Stimulated activated effector memory CD8-positive, alpha-beta T cell treated with anti-CD3 and anti-CD28 coated beads, Interleukin-12 subunit alpha, Interleukin-12 subunit beta, amount 100 ng/mL, for 72 hours (primary cell): ENCODE data around the gene NNT.
"Not testable (repeated sequence)": the region's sequence is repeated elsewhere in the genome, so short reads cannot be mapped to it uniquely, and the experiment has no call there.

ENCODE experiments used
- ATAC-seq: fragments of 150-1000 bp; cut with Tn5 transposase; 2 replicates; pipeline ENCODE4 v1.10.0; 2021
- DNase-seq, 2 donors: peaks; one replicate each; pipeline ENCODE4 v3.0.0; 2021 to 2022; ENCODE audit warnings: low spot score in 2 of 2
- H3K27ac Mint-ChIP-seq: one replicate; pipeline ENCODE4 v1.8.0; 2022; ENCODE audit warnings: mild to moderate bottlenecking, mixed read lengths
- H3K36me3 Mint-ChIP-seq: one replicate; pipeline ENCODE4 v1.8.0; 2022; ENCODE audit warnings: mild to moderate bottlenecking, mixed read lengths
- H3K4me1 Mint-ChIP-seq: one replicate; pipeline ENCODE4 v1.8.0; 2022; ENCODE audit warnings: mixed read lengths
- H3K4me3 Mint-ChIP-seq: one replicate; pipeline ENCODE4 v1.8.0; 2022; ENCODE audit warnings: mild to moderate bottlenecking, mixed read lengths
- H3K9me3 Mint-ChIP-seq: one replicate; pipeline ENCODE4 v1.8.0; 2022; ENCODE audit warnings: mixed read lengths

Gene NNT

DNA sequence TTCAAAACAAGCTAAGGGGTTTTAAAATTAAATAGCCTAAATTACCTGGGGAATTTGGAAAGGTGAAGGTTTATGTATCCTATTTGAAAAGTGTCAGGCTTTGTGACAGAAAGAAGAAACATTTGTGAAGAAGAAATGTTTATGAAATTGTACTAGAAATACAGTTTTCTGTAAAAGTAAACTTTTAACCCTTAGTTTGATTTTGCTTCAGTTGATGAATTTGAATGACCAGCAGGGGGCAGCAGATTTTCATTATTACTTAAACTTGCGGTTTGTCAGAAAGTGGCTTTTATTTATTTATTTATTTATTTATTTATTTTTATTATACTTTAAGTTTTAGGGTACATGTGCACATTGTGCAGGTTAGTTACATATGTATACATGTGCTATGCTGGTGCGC, 58.1 kb downstream of the NNT start:
- Mint-ChIP-seq H3K27ac (no peak overlapping the region), H3K9me3 (peaks cover 3% of the 10 kb centered on the region), H3K4me3 (no peak overlapping the region), H3K36me3 (peaks cover 57% of the 10 kb centered on the region), H3K4me1 (no peaks in the 10 kb centered on the region)
- DNase-seq (no peak), ATAC-seq (no peak)

DNA sequence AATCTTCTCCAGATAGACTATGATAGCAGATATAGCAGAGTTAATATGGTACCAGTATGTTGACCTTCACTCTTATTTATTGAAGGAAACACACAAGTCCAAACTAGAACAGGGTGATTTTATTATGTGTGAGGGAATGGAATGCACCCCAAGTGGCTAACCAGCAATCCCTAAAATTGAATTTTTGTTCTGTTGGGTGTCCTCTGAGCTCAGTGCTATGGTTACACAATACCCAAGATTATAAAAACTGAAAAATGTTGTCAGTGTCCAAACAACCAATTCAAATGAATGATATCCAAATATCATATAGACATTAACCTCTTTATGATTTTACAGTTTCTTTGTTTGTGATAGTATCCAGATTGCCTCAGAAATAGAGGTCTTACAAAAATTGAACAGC, 60.9 kb downstream of the NNT start:
- DNase-seq (no peak), ATAC-seq (no peak)
- Mint-ChIP-seq H3K36me3 (peaks cover 37% of the 10 kb centered on the region), H3K27ac (no peak overlapping the region), H3K9me3 (peaks cover 3% of the 10 kb centered on the region), H3K4me3 (no peak overlapping the region), H3K4me1 (no peaks in the 10 kb centered on the region)

DNA sequence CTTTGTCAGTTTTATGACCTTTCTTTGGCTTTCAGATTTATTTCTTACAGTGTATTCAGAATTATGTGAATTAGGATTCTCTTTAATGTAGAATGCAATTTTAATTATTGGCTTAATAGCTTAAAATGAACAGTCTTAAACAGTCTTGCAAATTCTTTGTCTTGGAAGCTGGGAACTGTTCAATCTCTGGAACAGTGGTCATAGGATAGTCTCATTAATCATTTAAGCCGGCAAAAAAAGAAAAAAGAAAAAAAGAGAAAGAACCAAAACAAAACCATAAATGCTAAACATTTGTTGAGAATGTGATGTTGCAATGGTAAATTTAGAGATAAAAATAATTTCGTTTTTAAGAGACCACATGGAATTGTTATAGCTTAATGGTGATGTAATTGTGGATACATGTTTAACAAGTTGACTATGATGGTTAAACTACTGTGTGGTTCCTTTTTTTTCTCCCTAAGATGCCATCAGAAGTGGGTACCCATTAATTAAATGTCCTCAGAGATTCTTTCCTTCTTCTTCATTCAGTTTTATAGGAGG, 61.6 kb downstream of the NNT start:
- H3K36me3 Mint-ChIP-seq: peaks cover 30% of the 10 kb centered on the region
- no peak overlapping the region for H3K4me3 Mint-ChIP-seq

DNA sequence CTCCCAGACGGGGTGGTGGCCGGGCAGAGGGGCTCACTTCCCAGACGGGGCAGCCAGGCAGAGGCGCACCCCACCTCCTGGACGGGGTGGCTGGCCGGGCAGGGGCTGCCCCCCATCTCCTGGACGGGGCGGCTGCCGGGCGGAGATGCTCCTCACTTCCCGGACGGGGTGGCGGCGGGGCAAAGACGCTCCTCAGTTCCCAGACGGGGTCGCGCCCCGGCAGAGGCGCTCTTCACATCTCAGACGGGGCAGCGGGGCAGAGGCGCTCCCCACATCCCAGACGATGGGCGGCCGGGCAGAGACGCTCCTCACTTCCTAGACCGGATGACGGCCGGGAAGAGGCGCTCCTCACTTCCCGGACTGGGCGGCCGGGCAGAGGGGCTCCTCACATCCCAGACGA, 62.8 kb downstream of the NNT start:
- H3K4me1 Mint-ChIP-seq, ATAC-seq, DNase-seq, H3K4me3 Mint-ChIP-seq, H3K27ac Mint-ChIP-seq, H3K9me3 Mint-ChIP-seq: not testable (repeated sequence)
- peaks cover 18% of the 10 kb centered on the region for H3K36me3 Mint-ChIP-seq

More for the DNA sequence above, 61.6 kb downstream of the NNT start:
- no peak overlapping the region for H3K27ac Mint-ChIP-seq
- peaks cover 3% of the 10 kb centered on the region for H3K9me3 Mint-ChIP-seq
- H3K4me1 Mint-ChIP-seq: no peaks in the 10 kb centered on the region
- no peak for DNase-seq
- no peak for ATAC-seq

DNA sequence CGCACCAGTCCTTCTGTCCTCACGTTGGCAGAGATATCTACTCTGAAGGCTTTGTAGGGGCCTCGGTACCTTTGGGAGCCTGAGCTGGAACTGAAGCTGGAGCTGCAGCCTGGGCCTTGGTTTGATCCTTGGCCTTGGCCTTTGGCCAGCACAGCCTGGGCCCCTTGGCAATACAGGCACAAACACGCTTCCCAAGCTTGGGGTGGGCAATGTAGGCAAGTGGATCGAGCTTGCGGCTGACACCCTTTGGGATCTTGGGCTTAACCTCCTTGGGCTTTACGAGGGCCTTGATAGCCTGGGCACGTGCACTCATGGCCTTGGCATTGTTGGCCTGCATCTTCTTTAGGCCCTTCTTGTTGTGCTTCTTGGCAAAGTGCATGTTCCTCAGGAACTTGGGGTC, 63.7 kb downstream of the NNT start:
- H3K27ac Mint-ChIP-seq, ATAC-seq, H3K4me3 Mint-ChIP-seq, DNase-seq, H3K9me3 Mint-ChIP-seq: not testable (repeated sequence)
- peaks cover 13% of the 10 kb centered on the region for H3K4me1 Mint-ChIP-seq
- H3K36me3 Mint-ChIP-seq: peaks cover 15% of the 10 kb centered on the region

DNA sequence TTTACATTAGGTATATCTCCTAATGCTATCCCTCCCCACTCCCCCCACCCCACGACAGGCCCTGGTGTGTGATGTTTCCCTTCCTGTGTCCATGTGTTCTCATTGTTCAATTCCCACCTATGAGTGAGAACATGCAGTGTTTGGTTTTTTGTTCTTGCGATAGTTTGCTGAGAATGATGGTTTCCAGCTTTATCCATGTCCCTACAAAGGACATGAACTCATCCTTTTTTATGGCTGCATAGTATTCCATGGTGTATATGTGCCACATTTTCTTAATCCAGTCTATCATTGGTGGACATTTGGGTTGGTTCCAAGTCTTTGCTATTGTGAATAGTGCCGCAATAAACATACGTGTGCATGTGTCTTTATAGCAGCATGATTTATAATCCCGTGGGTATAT, 64.4 kb downstream of the NNT start:
- DNase-seq, H3K4me3 Mint-ChIP-seq, H3K9me3 Mint-ChIP-seq, H3K27ac Mint-ChIP-seq, ATAC-seq: not testable (repeated sequence)
- H3K36me3 Mint-ChIP-seq: peaks cover 11% of the 10 kb centered on the region
- peaks cover 13% of the 10 kb centered on the region for H3K4me1 Mint-ChIP-seq

DNA sequence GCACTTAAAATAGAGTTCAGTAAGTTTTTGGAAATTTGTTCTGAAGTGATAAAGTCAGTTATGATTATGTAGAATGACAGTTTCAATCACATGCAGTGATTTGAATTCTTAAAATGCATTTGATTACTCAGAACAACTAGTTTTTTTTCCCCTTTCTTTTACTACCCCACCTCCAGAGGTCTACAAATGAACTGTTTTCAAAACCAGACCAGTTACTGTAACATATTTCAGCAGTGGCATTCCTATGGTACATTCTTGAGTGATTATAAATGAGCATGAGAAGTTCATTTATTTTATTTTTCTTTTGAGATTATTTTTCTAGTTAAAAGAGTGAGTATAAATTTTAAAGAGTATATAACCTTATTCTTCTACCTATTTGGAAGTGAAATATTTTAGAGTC, 71.6 kb downstream of the NNT start:
- H3K36me3 Mint-ChIP-seq: peaks cover 4% of the 10 kb centered on the region
- no peaks in the 10 kb centered on the region for H3K9me3 Mint-ChIP-seq
- H3K4me1 Mint-ChIP-seq: peaks cover 13% of the 10 kb centered on the region
- H3K4me3 Mint-ChIP-seq: no peak overlapping the region
- H3K27ac Mint-ChIP-seq: no peak overlapping the region
- DNase-seq (no peak), ATAC-seq (no peak)

DNA sequence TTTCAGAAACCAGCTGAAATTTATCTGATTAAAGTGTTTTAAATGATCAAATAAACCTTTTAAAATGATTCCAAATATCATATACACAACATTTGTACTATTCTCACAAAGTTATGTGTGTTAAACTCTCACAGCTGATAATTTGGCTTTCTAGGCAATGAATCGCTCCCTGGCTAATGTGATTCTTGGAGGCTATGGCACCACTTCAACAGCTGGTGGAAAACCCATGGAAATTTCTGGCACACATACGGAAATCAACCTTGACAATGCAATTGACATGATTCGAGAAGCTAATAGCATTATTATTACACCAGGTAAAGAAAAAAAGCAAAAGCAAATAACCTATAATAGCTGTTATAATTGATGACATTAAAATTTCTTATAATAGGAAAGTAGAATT, 72.4 kb downstream of the NNT start:
- Mint-ChIP-seq H3K27ac (no peak overlapping the region), H3K4me1 (peaks cover 9% of the 10 kb centered on the region), H3K9me3 (no peaks in the 10 kb centered on the region), H3K4me3 (no peak overlapping the region), H3K36me3 (peaks cover 8% of the 10 kb centered on the region)
- DNase-seq (no peak), ATAC-seq (no peak)

DNA sequence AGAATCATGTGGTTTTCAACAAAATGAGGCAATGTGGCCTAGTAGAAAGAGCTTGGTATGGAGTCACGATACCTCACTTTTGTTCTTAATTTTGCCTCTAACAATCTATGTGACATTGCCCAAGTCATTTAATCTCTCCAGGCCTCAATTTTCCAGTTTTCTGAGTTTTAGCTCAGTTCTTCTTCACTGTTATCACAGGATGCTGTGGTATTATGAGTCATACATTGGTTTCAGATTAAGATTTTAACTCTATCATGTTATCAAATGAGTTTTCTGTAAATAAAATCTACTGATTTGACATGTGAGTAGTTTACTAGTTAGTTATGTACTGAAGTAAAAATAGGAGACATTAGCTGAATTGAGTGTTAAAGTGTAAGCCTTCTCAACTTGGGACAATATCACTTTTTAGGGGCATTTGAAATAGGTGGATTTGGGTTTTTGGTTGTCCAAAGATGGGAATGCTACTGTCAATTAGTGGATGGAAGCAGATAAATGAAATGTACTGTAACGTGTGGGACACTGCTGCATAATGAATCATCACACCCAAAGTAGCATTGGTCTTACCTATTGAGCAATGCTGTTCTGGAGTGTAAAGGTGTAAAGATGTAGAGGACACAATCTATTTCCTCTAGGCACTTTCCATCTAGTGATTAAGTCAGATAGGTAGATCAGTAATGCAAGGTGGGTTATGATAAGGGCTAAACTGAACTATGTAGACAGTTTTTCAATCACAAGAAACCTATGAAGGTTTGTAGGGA, 73.3 kb downstream of the NNT start:
- ATAC-seq: peak; percentile 60
- no peak overlapping the region for H3K4me3 Mint-ChIP-seq

DNA sequence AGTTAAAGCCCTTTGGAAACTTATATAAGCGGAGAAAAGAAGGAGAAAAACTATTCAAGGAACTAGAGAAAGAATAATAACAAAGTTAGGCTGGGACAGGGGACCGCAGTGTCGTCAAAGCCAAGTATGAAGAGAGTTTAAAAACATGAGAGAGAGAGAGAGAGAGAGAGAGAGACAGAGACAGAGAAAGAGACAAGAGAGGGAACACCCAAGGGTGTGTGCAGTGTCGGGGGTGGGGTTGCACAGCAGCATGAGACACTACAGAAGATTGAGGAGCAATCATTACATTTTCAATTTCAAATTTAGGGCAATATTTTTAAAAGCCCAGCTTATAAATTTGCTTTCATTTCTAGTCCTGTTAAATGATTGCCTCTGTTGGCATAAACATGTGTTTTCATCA, 74.3 kb downstream of the NNT start:
- H3K4me1 Mint-ChIP-seq: no peaks in the 10 kb centered on the region
- H3K36me3 Mint-ChIP-seq: peaks cover 23% of the 10 kb centered on the region

More for the DNA sequence above, 73.3 kb downstream of the NNT start:
- Mint-ChIP-seq H3K4me1 (no peaks in the 10 kb centered on the region), H3K36me3 (peaks cover 15% of the 10 kb centered on the region), H3K27ac (no peak overlapping the region), H3K9me3 (no peaks in the 10 kb centered on the region)
- no peak for DNase-seq

DNA sequence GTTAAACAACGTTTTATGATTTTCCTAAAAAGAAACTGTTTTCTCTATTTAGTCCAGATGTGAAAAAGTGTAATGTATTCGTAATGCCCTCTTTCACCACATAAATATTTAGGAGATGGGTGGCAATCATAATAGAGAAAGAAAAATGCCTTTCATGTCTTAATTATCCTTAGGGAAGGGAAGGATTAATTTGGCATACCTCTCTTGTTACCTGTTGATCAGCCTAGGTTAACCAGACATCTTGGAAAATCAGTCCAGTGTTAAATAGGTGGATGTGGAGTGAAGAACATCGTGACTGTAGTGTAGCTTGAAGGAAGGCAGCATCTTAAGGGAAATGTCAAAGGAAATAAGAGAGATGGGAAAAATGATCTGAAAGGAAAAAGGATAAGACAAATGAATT, 76.2 kb downstream of the NNT start:
- peaks cover 38% of the 10 kb centered on the region for H3K36me3 Mint-ChIP-seq
- peaks cover 5% of the 10 kb centered on the region for H3K4me1 Mint-ChIP-seq
- no peak overlapping the region for H3K27ac Mint-ChIP-seq
- H3K9me3 Mint-ChIP-seq: no peaks in the 10 kb centered on the region
- ATAC-seq (no peak), DNase-seq (no peak)
- no peak overlapping the region for H3K4me3 Mint-ChIP-seq

More for the DNA sequence above, 74.3 kb downstream of the NNT start:
- no peak for ATAC-seq
- H3K9me3 Mint-ChIP-seq: no peaks in the 10 kb centered on the region
- H3K4me3 Mint-ChIP-seq: no peak overlapping the region
- H3K27ac Mint-ChIP-seq: no peak overlapping the region
- DNase-seq: no peak

DNA sequence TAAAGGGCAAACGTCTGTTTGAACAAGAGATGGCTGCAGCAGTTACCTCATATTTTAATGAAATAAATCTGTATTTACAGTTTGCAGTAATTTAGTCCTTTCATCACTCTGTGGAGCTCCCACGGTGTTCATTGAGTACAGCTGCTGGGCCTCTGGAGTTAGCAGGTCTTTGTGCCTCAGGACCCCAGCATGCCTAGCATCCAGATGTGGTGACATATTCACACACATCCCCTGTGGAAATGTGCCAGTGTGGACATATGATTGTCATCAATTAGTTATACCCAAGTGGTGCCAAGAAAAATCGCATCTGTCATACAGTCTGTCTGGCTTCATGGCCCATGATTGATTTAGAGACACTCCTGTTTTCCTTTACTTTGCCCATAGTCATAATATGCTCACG, 77.3 kb downstream of the NNT start:
- DNase-seq (no peak), ATAC-seq (no peak)
- peaks cover 5% of the 10 kb centered on the region for H3K4me1 Mint-ChIP-seq
- no peak overlapping the region for H3K4me3 Mint-ChIP-seq
- no peaks in the 10 kb centered on the region for H3K9me3 Mint-ChIP-seq
- H3K36me3 Mint-ChIP-seq: peaks cover 48% of the 10 kb centered on the region
- H3K27ac Mint-ChIP-seq: no peak overlapping the region

DNA sequence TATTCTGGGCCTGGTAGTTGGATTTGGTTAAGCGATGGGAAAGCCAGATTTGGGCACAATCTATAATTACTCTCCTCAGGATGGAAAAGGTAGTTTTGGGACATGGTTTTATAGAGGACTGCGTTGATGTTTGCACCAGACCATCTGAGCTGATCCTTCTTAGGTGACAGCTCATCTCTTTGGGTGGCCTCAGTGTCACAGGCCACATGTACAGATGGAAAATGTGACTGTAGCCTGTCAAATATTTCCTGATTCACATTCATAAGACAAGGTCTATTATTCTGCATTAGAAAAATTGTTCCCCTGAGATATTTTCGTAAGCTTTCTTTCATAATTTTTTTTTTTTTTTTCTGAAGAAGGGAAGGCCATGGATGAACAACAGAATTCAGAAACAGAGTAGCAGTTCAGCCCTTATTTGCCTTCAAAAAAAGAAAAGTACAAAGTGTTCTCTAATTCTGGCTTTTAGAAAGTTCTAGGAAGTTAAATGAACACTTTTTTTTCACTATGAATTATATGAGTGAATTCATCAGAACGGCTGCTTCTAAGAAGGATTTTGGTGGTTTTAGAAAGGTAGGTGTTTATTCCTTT, 81.0 kb downstream of the NNT start:
- peak; percentile 58 for ATAC-seq
- H3K27ac Mint-ChIP-seq: no peak overlapping the region
- DNase-seq: no peak
- no peak overlapping the region for H3K4me3 Mint-ChIP-seq
- H3K36me3 Mint-ChIP-seq: peaks cover 50% of the 10 kb centered on the region
- peaks cover 5% of the 10 kb centered on the region for H3K4me1 Mint-ChIP-seq
- peaks cover 3% of the 10 kb centered on the region for H3K9me3 Mint-ChIP-seq

DNA sequence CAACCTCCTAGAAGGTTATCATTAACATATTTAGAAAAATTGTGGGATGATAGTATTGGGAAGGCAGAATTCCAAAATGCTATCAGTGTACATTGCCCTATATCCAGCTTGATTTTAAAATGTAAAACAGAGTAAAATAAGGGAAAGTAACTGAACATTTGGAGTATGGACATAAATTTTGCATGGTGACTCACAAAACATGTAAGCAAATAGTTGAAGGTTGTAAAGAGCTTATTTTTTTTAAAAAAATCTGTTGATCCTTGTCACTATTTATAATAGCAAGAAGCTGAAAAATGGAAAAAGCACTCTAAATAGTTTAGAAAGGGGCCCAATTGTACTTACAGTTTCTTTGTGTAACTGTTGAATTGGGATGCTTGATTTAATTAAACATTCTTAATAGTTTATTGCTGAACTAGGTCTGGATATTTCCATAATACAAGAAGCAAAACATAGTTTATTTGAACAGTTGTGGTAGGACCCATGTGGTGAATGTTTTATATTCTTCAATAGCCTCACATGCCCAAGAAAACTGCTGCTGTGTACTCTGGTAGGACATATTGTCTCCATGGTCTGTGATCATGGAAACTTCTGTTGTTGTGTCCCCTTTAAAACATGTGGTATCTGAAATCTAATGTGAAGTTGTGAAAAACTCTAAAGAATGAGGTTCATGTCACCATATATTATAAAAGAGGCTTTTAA, 82.4 kb downstream of the NNT start:
- Mint-ChIP-seq H3K9me3 (peaks cover 3% of the 10 kb centered on the region), H3K4me3 (no peak overlapping the region), H3K4me1 (peaks cover 5% of the 10 kb centered on the region), H3K27ac (no peak overlapping the region), H3K36me3 (peaks cover 51% of the 10 kb centered on the region)
- DNase-seq (no peak), ATAC-seq (no peak)

DNA sequence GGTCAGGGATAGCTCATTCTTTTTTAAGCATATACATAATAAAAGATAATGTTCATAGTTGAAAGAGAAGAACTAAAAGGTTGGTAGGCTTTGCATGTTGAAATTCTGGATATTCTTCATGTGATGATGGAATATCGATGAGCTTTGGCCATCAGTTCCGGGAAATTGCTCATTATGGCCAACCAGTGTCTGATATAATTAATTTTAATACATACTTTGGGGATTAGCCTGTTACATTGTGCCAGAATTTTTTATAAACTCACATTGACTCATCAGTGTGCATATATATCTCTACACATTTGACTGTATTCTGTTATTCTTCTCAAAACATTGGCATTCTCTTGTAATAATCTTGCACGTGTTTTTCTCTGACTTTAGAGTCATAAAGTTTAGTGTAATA, 84.3 kb downstream of the NNT start:
- no peak for ATAC-seq
- Mint-ChIP-seq H3K36me3 (peaks cover 44% of the 10 kb centered on the region), H3K9me3 (peaks cover 3% of the 10 kb centered on the region), H3K4me1 (peaks cover 5% of the 10 kb centered on the region), H3K4me3 (no peak overlapping the region), H3K27ac (no peak overlapping the region)
- no peak for DNase-seq
